HG02840 (cell line): Measurements from ENCODE around the gene DNAL1.

Experiments used
- ATAC-seq: cut with Tn5 transposase; IDR thresholded peaks from one replicate; pipeline ENCODE4 v1.9.1; 2021; ENCODE audit warnings: mild to moderate bottlenecking, moderate library complexity, moderate number of reproducible peaks; ENCODE audit not compliant: unreplicated experiment, low FRiP score

DNAL1 gene

GRCh38 chr14:73722581-73722980, 77.8 kb downstream of the DNAL1 start:
- ATAC-seq = no peak

GRCh38 chr14:73723406-73723796, 78.6 kb downstream of the DNAL1 start:
- ATAC-seq = no peak

GRCh38 chr14:73723797-73724661, 79.2 kb downstream of the DNAL1 start:
- ATAC-seq = no peak

GRCh38 chr14:73724696-73725095, 79.9 kb downstream of the DNAL1 start:
- ATAC-seq = no peak

GRCh38 chr14:73725116-73726024, 80.6 kb downstream of the DNAL1 start:
- ATAC-seq = no peak

- ATAC-seq = no peak
Measured at GRCh38 chr14:73726025-73726961, 81.5 kb downstream of the DNAL1 start.

- ATAC-seq = no peak
Measured at GRCh38 chr14:73727166-73727565, 82.4 kb downstream of the DNAL1 start.

GRCh38 chr14:73728717-73729330, 84.0 kb downstream of the DNAL1 start:
- ATAC-seq = no peak

GRCh38 chr14:73729556-73730265, 84.9 kb downstream of the DNAL1 start:
- no peak for ATAC-seq

- no peak for ATAC-seq
Measured at GRCh38 chr14:73731111-73731510, 86.3 kb downstream of the DNAL1 start.

- no peak for ATAC-seq
Measured at GRCh38 chr14:73732006-73732405, 87.2 kb downstream of the DNAL1 start.

- ATAC-seq = no peak
Measured at GRCh38 chr14:73736842-73737241, 92.1 kb downstream of the DNAL1 start.

- ATAC-seq = no peak
Measured at GRCh38 chr14:73738518-73739173, 93.9 kb downstream of the DNAL1 start.

- ATAC-seq = no peak
Measured at GRCh38 chr14:73739174-73739898, 94.5 kb downstream of the DNAL1 start.

GRCh38 chr14:73739899-73740617, 95.3 kb downstream of the DNAL1 start:
- ATAC-seq = no peak

GRCh38 chr14:73740618-73741326, 96.0 kb downstream of the DNAL1 start:
- ATAC-seq = no peak

GRCh38 chr14:73741386-73741875, 96.6 kb downstream of the DNAL1 start:
- no peak for ATAC-seq
